Measurements from ENCODE around the gene PIK3R2.

Gene PIK3R2

DNA sequence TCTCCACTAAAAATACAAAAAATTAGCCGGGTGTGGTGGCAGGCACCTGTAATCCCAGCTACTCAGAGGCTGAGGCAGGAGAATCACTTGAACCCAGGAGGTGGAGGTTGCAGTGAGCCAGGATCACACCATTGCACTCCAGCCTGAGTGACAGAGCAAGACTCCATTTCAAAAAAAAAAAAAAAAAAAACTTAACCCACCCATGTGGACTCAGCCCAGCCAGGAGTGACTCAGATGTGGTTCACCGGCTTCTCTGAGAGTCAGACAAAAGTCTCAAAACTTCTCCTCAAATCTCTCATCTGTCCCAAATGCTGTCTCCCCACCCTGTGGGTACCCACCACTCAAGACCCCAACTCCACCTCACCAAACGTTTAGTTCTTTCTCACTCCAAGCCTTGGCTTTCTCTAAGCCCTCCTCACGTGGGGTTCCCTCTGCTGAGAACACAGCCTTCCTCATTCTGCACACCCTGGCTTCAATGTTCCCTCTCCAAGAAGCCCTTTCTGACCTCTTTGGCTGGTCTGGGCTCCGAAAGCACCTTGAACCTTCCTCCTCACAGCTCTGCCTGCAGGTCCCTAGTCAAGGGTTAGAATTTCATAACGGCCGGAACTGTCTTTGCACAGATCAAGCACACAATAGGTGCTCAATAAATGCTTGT, 61.9 kb downstream of the PIK3R2 start:
- POLR2A ChIA-PET: interaction anchor here (1.0 kb wide), 1 partner anchor 22 kb away, joined by 4 read pairs; the partner anchor contains the start of gene MPV17L2
- CTCF ChIA-PET: interaction anchor here (1.0 kb wide), 1 partner anchor 37 kb away, joined by 3 read pairs; no protein-coding TSS in a partner anchor
- DNase-seq (ENCODE audit: extremely low spot score): no peak
- TF ChIP-seq SP1 (IDR thresholded peaks at IDR 0.05): no peak
- no peak for TF ChIP-seq BHLHE40 (IDR thresholded peaks at IDR 0.05; ENCODE audit: borderline replicate concordance)
- TF ChIP-seq ZNF384 (IDR thresholded peaks at IDR 0.05): no peak
- TF ChIP-seq L3MBTL2 (conservative IDR thresholded peaks at IDR 0.05): no peak
- TF ChIP-seq FOXK2 (IDR thresholded peaks at IDR 0.05): no peak
- TF ChIP-seq ARNT (IDR thresholded peaks at IDR 0.05): no peak
- TF ChIP-seq, protein P1, sequence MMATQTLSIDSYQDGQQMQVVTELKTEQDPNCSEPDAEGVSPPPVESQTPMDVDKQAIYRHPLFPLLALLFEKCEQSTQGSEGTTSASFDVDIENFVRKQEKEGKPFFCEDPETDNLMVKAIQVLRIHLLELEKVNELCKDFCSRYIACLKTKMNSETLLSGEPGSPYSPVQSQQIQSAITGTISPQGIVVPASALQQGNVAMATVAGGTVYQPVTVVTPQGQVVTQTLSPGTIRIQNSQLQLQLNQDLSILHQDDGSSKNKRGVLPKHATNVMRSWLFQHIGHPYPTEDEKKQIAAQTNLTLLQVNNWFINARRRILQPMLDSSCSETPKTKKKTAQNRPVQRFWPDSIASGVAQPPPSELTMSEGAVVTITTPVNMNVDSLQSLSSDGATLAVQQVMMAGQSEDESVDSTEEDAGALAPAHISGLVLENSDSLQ (IDR thresholded peaks at IDR 0.05): no peak
- no peak for TF ChIP-seq LEF1 (IDR thresholded peaks at IDR 0.05; ENCODE audit: borderline replicate concordance)
- no peak for TF ChIP-seq ELF4 (IDR thresholded peaks at IDR 0.05)
- no peak for TF ChIP-seq NFRKB (IDR thresholded peaks at IDR 0.05)
- no peak for TF ChIP-seq FOXA1 (IDR thresholded peaks at IDR 0.05)
- TF ChIP-seq SUZ12 (IDR thresholded peaks at IDR 0.05): no peak
- TF ChIP-seq TARDBP (IDR thresholded peaks at IDR 0.05): no peak
- no peak for TF ChIP-seq HDGF (IDR thresholded peaks at IDR 0.05; ENCODE audit: borderline replicate concordance)
- no peak for TF ChIP-seq FOXM1 (IDR thresholded peaks at IDR 0.05; ENCODE audit: borderline replicate concordance)
- TF ChIP-seq CTBP1 (IDR thresholded peaks at IDR 0.05; ENCODE audit: borderline replicate concordance): no peak

DNA sequence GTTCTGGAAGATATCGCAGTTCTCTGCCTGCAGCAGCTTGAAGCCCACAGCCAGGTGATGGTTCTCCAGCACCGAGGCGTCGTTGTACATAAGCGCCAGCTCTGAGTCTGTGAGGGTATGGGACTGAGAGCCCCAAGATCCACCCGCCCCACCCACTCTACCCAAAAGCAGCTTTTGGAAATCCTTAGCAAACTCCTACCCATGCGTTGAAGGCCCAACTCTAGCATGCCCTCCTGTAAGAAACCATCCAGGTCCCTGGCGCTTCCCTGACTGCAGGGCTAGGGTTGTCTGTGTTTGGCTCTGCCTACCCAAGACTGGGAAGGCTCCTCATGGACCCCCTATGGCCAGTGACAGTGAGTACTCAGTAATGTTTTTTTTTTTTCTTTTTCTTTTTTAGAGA, 63.8 kb downstream of the PIK3R2 start:
- TF ChIP-seq FOXK2 (IDR thresholded peaks at IDR 0.05) (no peak), L3MBTL2 (conservative IDR thresholded peaks at IDR 0.05) (no peak), FOXA1 (IDR thresholded peaks at IDR 0.05) (no peak)
- CTCF ChIA-PET: interaction anchor here (0.7 kb wide), 1 partner anchor 8 kb away, joined by 3 read pairs; no protein-coding TSS in a partner anchor
- POLR2A ChIA-PET: no interaction called here
- no peak for DNase-seq (ENCODE audit: extremely low spot score)

DNA sequence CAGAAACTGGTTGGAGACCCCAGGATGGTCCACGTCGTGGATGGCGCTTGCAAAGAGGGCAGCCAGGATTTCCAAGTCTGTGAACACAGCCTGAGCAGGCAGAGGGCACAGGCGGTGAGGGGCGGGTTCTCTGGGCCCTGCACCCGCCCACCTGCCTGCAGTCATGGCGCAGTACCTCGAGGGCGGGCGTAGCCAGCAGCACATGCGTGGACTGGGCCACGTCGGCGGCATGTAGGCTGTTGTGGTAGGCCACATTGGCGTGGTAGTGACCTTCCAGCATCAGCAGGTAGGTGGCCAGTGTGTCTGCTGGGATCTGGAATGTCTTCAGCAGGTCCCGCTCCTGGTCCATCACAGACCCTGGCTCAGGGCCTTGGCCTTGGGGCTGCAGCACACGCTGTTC, 65.2 kb downstream of the PIK3R2 start:
- ChIA-PET CTCF (no interaction called here), POLR2A (no interaction called here)
- DNase-seq (ENCODE audit: extremely low spot score): no peak
- TF ChIP-seq SUZ12 (IDR thresholded peaks at IDR 0.05) (no peak), FOXA1 (IDR thresholded peaks at IDR 0.05) (no peak), LEF1 (IDR thresholded peaks at IDR 0.05; ENCODE audit: borderline replicate concordance) (no peak), BHLHE40 (IDR thresholded peaks at IDR 0.05; ENCODE audit: borderline replicate concordance) (no peak), FOXM1 (IDR thresholded peaks at IDR 0.05; ENCODE audit: borderline replicate concordance) (no peak), SP1 (IDR thresholded peaks at IDR 0.05) (no peak)
- TF ChIP-seq, protein P1 (IDR thresholded peaks at IDR 0.05): no peak

DNA sequence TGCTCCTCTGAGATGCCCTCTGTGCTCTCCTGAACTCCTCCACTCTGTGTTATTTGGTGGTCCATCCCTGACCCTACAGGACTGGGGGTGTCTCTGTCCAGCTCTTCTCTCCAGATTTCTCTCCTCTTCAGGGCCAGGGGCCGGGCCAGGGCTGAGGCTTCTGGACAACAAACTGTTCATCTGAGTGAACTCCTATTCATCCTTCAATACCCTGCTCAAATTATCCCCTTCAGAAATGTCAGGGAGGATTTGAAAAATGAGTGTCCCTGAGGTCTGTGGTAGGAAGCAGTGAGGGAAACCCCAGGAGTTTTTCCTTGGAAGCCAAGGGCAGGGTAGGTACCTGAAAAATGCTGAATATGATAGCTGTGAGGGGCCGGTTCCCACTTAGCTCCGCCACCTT, 65.6 kb downstream of the PIK3R2 start:
- DNase-seq (ENCODE audit: extremely low spot score): no peak
- POLR2A ChIA-PET: interaction anchor here (1.1 kb wide), 1 partner anchor 63 kb away, joined by 3 read pairs; the partner anchor contains the start of gene JUND
- CTCF ChIA-PET: no interaction called here
- TF ChIP-seq FOXK2 (IDR thresholded peaks at IDR 0.05): no peak
- no peak for TF ChIP-seq SUZ12 (IDR thresholded peaks at IDR 0.05)
- no peak for TF ChIP-seq ZNF384 (IDR thresholded peaks at IDR 0.05)
- no peak for TF ChIP-seq BHLHE40 (IDR thresholded peaks at IDR 0.05; ENCODE audit: borderline replicate concordance)
- TF ChIP-seq LEF1 (IDR thresholded peaks at IDR 0.05; ENCODE audit: borderline replicate concordance): no peak
- no peak for TF ChIP-seq TARDBP (IDR thresholded peaks at IDR 0.05)
- no peak for TF ChIP-seq SP1 (IDR thresholded peaks at IDR 0.05)
- TF ChIP-seq ARNT (IDR thresholded peaks at IDR 0.05): no peak
- no peak for TF ChIP-seq ELF4 (IDR thresholded peaks at IDR 0.05)
- no peak for TF ChIP-seq CTBP1 (IDR thresholded peaks at IDR 0.05; ENCODE audit: borderline replicate concordance)
- TF ChIP-seq NFRKB (IDR thresholded peaks at IDR 0.05): no peak
- no peak for TF ChIP-seq FOXM1 (IDR thresholded peaks at IDR 0.05; ENCODE audit: borderline replicate concordance)
- TF ChIP-seq HDGF (IDR thresholded peaks at IDR 0.05; ENCODE audit: borderline replicate concordance): no peak
- TF ChIP-seq, protein P1 (IDR thresholded peaks at IDR 0.05): no peak
- TF ChIP-seq L3MBTL2 (conservative IDR thresholded peaks at IDR 0.05): no peak
- no peak for TF ChIP-seq FOXA1 (IDR thresholded peaks at IDR 0.05)
